Endothelial cell (in vitro differentiated cells): Measurements from ENCODE around the gene ZNF365. TPM values are rescaled to one million over a fixed set of nuclear protein-coding genes. Genes with fewer than 3 reads are reported as not detected.

Experiments used
- DNase-seq: peaks from one replicate; pipeline ENCODE4 v3.0.0; 2021; ENCODE audit warnings: low spot score
- H3K27ac Mint-ChIP-seq: one replicate; pipeline ENCODE4 v1.8.0; 2021; ENCODE audit warnings: mixed read lengths, inconsistent platforms; ENCODE audit not compliant: unreplicated experiment
- H3K27me3 Mint-ChIP-seq: one replicate; pipeline ENCODE4 v1.8.0; 2021; ENCODE audit warnings: mild to moderate bottlenecking, moderate library complexity, mixed read lengths, inconsistent platforms; ENCODE audit not compliant: unreplicated experiment
- H3K36me3 Mint-ChIP-seq: one replicate; pipeline ENCODE4 v1.8.0; 2021; ENCODE audit warnings: mild to moderate bottlenecking, low read depth, mixed read lengths, inconsistent platforms; ENCODE audit not compliant: unreplicated experiment
- H3K4me1 Mint-ChIP-seq: one replicate; pipeline ENCODE4 v1.8.0; 2021; ENCODE audit warnings: mild to moderate bottlenecking, mixed read lengths, inconsistent platforms; ENCODE audit not compliant: unreplicated experiment
- H3K4me3 Mint-ChIP-seq: one replicate; pipeline ENCODE4 v1.8.0; 2021; ENCODE audit warnings: mild to moderate bottlenecking, mixed read lengths, inconsistent platforms; ENCODE audit not compliant: unreplicated experiment
- H3K9me3 Mint-ChIP-seq: one replicate; pipeline ENCODE4 v1.8.0; 2021; ENCODE audit warnings: mixed read lengths, inconsistent platforms; ENCODE audit not compliant: unreplicated experiment
- CTCF ChIP-seq: fragments of 200-600 bp; sonication (generic); IDR thresholded peaks from one replicate; pipeline ENCODE4 v1.5.0; 2021; ENCODE audit warnings: antibody characterized with exemption; ENCODE audit not compliant: unreplicated experiment
- total RNA-seq: library from RNA; stranded (reverse); fragmentation: NEBNext Ultra II Directional; extraction: Animal tissue kit (Norgen Biotek cat#: 25700); gene quantifications from one replicate; pipeline ENCODE4 v1.2.1, GENCODE V29; 2021; ENCODE audit not compliant: unreplicated experiment

ZNF365 gene
- total RNA-seq, 1 donor from 2014 or later = not detected

DNA sequence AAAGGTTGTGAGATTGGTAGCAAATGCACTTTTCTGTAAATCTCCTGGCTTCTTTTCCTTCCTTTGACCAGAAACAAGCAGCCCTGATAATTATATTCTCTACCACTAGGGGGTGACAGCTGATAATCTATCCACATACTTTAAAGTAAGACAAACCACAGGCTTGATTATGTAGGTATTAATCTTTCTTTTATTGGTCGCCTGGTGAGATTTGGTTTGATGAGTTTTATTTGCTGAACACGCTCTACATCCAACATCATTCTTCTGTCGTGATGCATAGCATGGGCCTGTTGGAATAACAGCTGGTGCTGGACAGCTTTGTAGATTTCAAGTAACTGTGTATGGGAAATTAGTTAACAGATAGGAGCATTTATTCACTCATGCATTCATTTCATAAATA, 63.5 kb downstream of the ZNF365 start:
- no peaks in the 10 kb centered on the region for H3K36me3 Mint-ChIP-seq
- H3K27ac Mint-ChIP-seq = no peak overlapping the region
- no peaks in the 10 kb centered on the region for H3K9me3 Mint-ChIP-seq
- peak; percentile 96 for TF ChIP-seq CTCF
- no peaks in the 10 kb centered on the region for H3K4me1 Mint-ChIP-seq
- DNase-seq = peak; percentile 27
- no peak overlapping the region for H3K4me3 Mint-ChIP-seq
- H3K27me3 Mint-ChIP-seq = peaks cover 2% of the 10 kb centered on the region

DNA sequence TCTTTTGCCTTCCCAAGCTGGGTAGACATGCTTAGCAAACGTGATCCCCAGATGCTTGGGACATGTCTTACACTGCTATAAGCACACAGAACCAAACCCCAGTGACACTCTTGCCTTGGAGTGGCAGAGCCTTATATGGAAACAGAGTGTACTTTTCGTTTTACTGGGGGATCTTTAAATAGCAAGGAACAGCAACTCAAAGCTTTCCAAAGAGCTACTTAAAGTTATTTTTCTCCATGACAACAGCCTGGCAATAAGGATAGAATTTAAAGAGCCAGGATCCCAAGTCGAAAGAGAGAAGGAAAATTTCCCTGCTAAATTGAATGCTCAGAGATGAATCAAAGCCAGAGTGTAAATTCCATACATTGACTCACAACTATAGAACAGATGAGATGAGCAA, 67.8 kb downstream of the ZNF365 start:
- Mint-ChIP-seq H3K9me3 (no peaks in the 10 kb centered on the region), H3K27me3 (peaks cover 3% of the 10 kb centered on the region), H3K36me3 (no peaks in the 10 kb centered on the region), H3K27ac (no peak overlapping the region), H3K4me3 (no peak overlapping the region), H3K4me1 (peaks cover 7% of the 10 kb centered on the region)
- no peak for TF ChIP-seq CTCF
- DNase-seq = no peak

GRCh38 chr10:62442894-62443669, 68.9 kb downstream of the ZNF365 start:
- Mint-ChIP-seq H3K27ac (no peak overlapping the region), H3K27me3 (peaks cover 3% of the 10 kb centered on the region), H3K4me3 (no peak overlapping the region), H3K36me3 (no peaks in the 10 kb centered on the region), H3K9me3 (no peaks in the 10 kb centered on the region), H3K4me1 (peaks cover 7% of the 10 kb centered on the region)
- no peak for DNase-seq
- no peak for TF ChIP-seq CTCF

- peaks cover 3% of the 10 kb centered on the region for H3K27me3 Mint-ChIP-seq
- no peak for TF ChIP-seq CTCF
- H3K4me1 Mint-ChIP-seq = peaks cover 7% of the 10 kb centered on the region
- H3K27ac Mint-ChIP-seq = no peak overlapping the region
- no peak overlapping the region for H3K4me3 Mint-ChIP-seq
- H3K36me3 Mint-ChIP-seq = no peaks in the 10 kb centered on the region
- no peaks in the 10 kb centered on the region for H3K9me3 Mint-ChIP-seq
- no peak for DNase-seq
Measured at GRCh38 chr10:62443866-62444265, 69.7 kb downstream of the ZNF365 start.

GRCh38 chr10:62446627-62447026, 72.5 kb downstream of the ZNF365 start:
- Mint-ChIP-seq H3K27ac (no peak overlapping the region), H3K4me1 (peaks cover 7% of the 10 kb centered on the region), H3K4me3 (no peak overlapping the region), H3K36me3 (no peaks in the 10 kb centered on the region), H3K27me3 (peaks cover 3% of the 10 kb centered on the region), H3K9me3 (no peaks in the 10 kb centered on the region)
- no peak for TF ChIP-seq CTCF
- DNase-seq = no peak
